OCI-M2 (cell line): ENCODE results near the gene BTN3A1.
"Not testable (repeated sequence)": the region's sequence is repeated elsewhere in the genome, so short reads cannot be mapped to it uniquely, and the experiment has no call there.

Experiments used
- DNase-seq: peaks from one replicate; lab custom pipeline; 2025; ENCODE audit not compliant: unreplicated experiment; lab: John Stamatoyannopoulos, UW

BTN3A1 gene

DNA sequence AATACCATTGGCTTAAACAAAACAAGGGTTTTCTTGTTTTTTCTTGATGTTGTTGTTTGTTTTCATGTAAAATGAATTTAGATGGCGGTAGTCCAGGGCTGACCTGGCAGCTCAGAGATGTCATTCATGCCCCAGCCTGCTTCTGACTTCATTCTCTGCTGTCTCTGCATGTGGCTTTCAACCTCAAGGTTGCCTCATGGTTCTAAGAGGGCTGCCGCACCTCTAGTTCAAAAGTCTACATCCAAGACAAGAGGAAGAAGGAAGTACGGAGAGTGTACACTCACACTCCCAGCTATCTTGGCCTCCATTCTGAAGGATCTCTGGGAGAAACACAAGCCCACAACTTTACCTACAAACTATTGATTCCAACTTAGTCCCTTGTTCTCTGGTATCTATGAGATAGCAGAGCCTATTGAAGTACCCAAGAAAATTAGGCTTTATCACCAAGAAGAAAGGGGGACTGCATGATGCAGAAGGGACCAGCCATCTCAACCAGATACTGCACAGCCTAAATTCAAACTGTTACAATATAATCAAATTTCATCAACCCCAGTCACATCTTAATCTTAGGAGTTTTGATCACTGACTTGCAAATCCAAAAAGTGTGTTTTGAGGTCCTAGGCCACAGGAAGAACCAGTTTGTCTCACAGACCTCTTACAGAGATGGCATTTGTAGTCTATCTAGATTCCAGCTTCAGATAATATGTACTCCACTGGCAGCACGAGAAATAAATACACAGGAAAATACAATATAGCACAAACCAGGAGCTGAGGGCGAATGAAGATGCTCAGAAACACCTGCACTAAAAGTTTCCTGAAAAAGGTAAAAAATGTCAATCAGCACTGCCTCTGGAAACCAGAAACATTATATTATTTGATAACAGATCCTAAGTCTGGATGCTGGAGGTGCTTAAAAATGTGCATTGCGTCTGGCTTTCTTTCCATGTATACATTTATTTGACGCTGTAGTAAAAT is 37.4 kb downstream of the BTN3A1 start:
- DNase-seq, result no peak

DNA sequence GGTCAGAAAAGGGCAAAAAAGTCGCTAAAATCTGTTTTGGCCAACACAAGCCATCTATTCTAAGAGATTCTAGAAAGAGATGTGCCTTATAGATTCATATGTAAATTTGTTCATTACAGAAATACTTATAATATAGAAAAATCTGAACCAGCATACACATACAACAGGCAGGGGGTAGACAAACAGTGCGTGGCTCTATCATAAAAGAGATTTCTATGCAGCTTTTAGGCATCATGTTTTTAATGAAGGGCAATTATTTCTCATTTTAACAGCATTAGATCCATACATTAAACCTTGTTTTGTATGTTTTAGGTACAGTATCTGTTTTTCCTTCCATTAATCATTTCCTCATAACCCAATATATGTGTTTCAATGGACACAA is 38.9 kb downstream of the BTN3A1 start:
- no peak for DNase-seq

DNA sequence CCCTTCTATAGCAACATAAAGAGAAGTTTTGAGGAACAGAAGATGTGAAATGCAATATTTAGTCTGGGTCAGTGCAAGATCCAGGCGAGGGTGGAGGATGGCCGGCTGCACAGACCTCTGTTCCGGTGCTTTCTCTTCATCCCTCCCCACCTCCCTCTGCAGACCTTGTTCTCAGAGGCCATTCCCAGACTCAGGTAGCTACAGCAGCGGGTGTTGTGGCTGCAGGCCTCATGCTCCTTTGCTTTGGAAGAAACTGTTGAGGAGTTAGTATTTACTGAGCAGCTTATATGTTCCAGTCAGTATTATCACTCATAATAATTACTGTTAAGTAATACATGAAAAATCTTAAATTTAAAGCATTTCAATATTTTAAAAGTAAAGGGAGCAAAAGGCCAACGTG is 39.9 kb downstream of the BTN3A1 start:
- no peak for DNase-seq

DNA sequence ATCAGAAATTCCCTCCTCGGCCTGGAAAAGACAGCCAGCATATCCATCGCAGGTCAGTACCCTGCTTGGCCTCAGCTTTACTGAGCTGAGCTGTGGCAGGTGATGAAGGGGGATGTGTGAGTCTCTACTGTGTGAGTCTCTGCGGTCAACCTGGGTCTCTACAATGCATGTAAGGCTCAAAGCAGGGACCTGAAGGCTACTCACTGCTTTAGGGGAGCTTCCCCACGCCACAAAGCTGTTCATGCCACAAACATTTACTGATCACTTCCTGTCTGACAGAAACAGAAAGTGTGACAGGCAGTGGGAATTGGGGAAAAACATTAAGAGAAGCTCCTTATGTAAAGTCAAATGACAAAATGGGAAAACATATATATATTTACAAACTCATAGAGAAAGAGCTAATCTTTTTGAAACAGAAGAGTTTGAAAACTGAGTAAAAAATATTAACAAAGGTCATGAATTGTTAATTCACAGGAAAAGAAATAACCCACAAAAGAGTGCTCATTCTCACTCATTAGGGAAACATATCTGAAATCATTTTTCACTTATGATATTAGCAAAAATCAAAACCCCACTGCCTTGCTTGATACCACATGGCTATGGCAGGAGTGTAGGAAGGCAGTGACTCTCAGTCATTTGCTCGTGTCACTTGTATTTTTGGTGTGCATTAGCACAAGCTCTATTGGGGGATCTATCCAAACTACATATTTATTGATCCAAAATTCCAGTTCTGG is 44.0 kb downstream of the BTN3A1 start:
- no peak for DNase-seq

DNA sequence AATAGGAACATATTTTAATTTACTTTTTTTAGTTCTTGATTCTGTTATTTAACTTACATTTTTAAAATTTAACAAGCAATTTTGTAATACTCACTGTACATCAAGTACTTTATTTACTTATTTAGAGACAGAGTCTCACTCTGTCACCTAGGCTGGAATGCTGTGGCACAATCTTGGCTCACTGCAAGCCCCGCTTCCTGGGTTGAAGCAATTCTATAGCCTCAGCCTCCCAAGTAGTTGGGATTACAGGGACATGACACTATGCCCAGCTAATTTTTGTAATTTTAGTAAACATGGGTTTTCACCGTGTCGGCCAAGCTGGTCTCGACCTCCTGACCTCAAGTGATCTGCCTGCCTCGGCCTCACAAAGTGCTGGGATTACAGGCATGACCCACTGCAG is 45.2 kb downstream of the BTN3A1 start:
- no peak for DNase-seq

DNA sequence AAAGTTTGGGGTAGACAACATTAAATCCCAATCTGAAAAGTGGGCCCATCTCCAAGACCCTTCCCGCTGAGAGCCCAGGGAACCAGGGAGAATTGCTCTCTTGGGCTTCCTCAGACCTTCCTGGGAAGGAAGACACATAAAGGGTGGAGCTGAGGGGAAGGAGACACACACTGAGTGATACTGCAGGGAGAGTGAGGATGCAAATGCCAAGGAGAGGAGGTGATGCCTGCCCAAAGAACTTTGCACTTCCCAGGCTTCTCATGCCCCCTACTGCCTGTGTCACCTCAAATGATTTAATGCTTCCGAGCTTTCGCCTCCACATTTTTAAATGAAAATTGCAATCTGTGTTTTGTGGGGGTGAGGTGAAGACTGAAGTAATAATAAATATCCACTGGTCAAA is 48.2 kb downstream of the BTN3A1 start:
- no peak for DNase-seq

DNA sequence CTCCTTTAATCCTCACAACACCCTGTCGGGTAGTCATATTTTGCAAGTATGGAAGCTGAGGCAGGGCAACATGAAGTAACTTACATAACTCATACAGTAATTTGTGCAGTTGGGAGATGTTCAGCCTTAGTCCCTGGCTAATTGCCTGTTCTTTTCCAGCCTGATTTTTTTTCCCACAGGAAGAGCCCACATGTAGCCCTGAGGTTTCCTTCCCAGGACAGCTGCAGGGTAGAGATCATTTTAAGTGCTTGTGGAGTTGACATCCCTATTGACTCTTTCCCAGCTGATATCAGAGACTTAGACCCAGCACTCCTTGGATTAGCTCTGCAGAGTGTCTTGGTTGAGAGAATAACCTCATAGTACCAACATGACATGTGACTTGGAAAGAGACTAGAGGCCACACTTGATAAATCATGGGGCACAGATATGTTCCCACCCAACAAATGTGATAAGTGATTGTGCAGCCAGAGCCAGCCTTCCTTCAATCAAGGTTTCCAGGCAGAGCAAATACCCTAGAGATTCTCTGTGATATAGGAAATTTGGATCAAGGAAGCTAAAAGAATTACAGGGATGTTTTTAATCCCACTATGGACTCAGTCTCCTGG is 50.7 kb downstream of the BTN3A1 start:
- no peak for DNase-seq

DNA sequence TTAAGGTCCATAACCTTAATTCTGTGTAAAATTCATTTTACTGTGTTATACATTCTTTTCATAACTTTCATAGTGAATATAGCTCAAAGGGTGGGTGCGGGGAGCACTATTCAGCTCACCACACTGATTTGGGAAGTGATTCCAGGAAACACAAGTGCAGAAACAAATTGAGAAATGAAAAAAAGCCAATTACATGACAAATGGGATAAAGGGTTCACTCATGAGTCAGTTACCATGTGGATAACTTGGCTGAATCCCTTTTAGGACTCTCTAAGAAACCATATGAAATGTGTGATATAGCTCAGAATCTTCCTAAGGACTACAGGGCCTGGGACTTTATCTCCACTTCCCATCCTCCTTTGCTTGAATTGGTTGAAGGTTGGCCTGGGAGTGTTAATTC is 52.6 kb downstream of the BTN3A1 start:
- no peak for DNase-seq

DNA sequence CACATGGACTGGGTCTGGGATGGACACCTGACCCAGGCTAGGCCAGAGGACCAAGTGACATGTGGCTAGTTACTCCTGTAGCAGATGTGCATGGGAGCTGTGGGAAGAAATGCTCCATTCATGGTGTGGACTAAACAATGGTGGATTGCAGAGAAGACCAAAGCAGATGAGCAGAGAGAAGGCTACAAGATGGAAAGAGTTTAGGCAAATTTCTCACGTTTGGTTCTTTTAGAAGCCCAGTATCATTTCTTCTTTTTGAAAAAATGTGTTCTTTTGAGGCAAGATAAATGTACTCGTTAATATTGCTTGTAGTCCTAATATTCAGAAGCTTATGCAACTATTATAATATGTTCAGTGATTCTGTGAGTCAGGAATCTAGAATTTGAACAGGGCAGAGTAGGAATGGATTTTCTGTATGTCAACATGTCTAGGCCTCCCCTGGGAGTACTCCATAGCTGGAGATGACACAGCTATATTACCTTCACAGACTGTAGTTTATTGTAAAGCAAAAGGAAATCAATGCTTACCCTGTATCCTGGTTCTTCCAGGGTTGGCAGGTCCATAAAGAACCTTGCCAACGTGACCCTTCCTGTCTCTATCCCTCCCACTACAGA is 53.4 kb downstream of the BTN3A1 start:
- no peak for DNase-seq

DNA sequence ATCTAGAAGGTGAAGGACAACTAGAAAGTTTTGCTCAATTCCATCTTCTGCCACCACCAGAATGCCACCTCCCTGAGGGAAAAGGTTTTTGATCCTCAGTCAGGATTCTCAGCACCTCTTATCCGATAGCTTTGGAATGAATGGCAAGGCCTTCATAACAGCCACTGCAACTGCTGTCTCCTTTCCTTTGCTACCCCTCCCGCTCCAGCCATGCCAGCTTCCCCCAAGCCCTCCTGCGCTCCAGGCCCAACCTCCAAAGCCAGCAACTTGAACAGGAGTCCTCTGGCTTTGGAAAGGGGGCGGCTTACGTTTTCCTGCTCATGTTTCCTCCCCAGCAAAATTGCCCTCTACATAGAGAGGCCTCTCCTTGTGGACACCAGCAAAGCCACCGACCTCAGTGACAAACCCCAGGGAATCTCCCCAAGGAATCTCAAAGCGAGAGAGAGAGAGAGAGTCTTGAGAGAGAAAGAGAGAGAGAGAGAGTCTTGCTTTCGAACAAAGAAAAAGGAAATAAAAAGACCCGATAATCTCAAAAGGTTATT is 55.3 kb downstream of the BTN3A1 start:
- DNase-seq, result no peak

DNA sequence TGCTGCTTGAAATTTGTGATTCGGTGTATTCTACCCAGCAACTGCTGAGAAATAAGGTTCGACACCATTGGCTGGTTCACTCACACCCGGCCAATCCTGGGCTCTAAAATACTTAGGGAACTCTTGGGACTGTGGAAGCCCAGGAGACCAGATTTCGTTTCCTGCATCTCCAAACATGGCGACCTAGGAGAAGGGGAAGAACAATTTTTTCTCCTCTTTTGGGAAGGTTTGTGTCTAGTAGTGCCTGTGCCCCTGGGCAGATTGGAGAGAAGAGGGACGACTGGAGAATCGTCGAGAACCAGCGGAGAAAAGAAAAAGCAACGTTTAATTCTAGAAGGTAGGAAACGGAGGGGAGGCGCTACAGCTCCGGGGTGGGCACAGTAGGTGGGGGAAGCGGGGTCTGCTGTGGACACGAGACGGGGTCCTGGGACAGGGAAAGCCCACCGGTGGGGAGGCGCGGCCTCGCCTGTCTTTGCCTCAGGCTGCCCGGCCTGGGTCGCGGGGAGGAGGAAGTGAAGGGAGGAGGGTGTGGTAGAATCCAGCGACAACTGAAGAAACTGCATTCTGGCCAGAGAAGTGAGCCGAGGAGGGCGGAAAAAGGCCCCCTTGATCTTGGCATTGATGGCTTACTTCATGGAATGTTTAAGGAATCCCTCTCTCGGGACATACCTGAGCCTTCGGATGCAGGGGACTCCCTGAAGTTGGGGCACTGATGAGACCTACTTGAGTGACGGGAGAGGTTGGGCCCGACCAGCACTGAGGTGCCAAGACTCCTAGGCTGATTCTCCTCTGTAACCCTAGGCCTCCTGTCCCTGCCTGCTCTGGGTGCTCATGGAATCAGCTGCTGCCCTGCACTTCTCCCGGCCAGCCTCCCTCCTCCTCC is 56.0 kb downstream of the BTN3A1 start, which contains the start of gene BTN2A1:
Gene BTN2A1 (plus strand): TSS at position 150 of the 883 bp plus-strand sequence. CDS start 682 bp downstream, at position 832.
- peak; percentile 48 for DNase-seq

DNA sequence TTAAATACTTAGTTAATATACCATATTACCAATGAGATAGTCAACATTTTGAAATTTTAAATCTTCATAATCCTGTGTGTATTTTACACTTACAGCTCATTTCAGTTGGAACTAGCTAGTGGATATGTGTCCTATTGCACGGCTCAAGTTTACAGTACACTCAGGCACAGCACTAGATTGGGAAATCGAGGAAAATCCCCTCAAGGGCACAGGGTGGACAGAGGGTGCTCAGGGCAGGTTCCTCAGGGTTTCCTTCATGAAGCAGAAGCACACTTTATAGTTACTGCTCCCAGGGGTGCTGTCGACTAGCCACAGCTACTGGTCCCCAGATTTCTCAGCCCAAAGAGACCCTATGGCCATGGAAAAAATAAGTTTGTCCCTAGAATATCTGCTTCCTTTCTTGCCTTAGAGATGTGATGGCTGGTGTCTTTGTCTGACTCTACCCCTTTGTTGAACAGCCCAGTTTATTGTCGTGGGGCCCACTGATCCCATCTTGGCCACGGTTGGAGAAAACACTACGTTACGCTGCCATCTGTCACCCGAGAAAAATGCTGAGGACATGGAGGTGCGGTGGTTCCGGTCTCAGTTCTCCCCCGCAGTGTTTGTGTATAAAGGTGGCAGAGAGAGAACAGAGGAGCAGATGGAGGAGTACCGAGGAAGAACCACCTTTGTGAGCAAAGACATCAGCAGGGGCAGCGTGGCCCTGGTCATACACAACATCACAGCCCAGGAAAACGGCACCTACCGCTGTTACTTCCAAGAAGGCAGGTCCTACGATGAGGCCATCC is 57.1 kb downstream of the BTN3A1 start:
- DNase-seq, result no peak

DNA sequence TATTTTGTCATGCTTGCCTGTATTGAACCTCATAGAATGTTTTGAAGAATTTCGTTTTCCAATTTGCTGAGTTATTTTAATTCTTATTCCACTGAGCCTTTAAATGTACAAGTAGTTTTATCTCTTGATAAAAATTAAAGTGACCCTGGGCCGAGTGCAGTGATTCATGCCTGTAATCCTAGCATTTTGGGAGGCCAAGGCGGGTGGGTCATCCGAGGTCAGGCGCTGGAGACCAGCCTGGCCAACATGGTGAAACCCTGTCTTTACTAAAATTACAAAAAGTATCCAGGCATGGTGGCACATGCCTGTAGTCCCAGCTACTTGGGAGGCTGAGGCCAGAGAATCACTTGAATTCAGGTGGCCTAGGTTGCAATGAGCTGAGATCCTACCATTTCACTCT is 59.3 kb downstream of the BTN3A1 start:
- DNase-seq, result not testable (repeated sequence)

DNA sequence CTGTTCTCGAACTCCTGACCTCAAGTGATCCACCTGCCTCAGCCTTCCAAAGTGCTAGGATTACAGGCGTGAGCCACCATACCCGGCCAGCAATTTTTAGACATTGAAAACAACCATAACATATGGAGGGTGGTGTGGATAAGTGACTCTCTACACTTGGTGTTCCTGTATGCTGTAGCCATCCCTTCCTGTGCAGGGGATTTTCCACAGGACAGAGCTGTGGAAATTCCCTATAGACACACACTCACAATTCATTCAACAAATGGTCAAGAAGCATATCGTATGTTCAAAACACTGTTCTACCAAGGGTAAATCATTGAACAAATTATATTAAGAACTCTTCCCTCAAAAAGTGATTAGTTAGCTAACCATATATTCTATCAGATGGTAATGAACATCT is 61.9 kb downstream of the BTN3A1 start:
- DNase-seq, result no peak

DNA sequence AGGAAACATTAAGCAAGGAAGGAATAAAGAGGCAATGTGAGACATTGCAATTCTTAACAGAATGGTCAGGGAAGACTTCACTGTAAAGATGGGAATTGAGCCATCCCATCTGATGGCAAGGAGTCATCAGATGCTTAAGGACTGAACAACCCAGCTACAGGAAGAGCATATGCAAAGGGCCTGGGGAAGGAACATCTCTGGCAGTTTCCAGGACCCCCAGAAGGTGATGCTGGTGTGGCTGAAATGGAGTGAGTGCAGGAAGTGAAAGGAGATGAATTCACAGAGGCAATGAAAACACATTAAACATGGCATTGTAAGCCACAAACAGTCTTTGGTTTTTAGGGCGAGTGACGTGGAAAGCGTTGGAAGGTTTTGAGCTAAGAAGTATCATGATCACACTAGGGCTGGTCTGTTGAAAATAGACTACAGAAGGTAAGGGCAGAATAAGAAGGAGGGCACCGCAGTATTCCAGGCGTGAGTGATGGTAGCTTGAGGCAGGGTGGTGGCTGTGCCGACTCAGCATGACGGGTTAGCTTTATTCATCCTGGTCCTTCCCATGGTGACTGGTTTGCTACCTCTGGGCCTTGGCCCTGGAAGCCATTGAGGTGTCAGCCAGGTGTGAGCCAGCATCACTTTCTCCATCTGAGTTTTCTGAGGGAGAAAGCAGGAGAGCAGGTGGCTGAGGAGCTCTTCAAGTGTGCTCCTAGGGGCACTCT is 62.5 kb downstream of the BTN3A1 start:
- DNase-seq, result no peak
